Endodermal cell (in vitro differentiated cells): ENCODE data around the gene SIN3B. TPM values are rescaled to one million over a fixed set of nuclear protein-coding genes. Genes with fewer than 3 reads are reported as not detected.

ENCODE experiments used
- DNase-seq: peaks from one replicate; pipeline ENCODE4 v3.0.0-alpha.2; 2017
- H3K27ac ChIP-seq: 2 replicates; pipeline ENCODE4 v1.5.1; 2013; ENCODE audit warnings: mild to moderate bottlenecking, low read depth, low read length, moderate library complexity
- H3K27me3 ChIP-seq: 2 replicates; pipeline ENCODE4 v1.6.1; 2013; ENCODE audit warnings: mild to moderate bottlenecking, low read length, moderate library complexity; ENCODE audit not compliant: insufficient read depth, control insufficient read depth, poor library complexity, severe bottlenecking
- H3K36me3 ChIP-seq: 2 replicates; pipeline ENCODE4 v1.7.0; 2013; ENCODE audit warnings: mild to moderate bottlenecking, low read length, moderate library complexity; ENCODE audit not compliant: control insufficient read depth, insufficient read depth
- H3K4me1 ChIP-seq: one replicate; pipeline ENCODE4 v1.7.0; 2013; ENCODE audit warnings: low read length; ENCODE audit not compliant: control insufficient read depth, insufficient read depth
- H3K4me3 ChIP-seq: 2 replicates; pipeline ENCODE4 v1.5.1; 2013; ENCODE audit warnings: mild to moderate bottlenecking, low read length, moderate library complexity
- H3K9ac ChIP-seq: 2 replicates; pipeline ENCODE4 v1.6.1; 2013; ENCODE audit warnings: mild to moderate bottlenecking, low read length, moderate library complexity; ENCODE audit not compliant: poor library complexity, severe bottlenecking; ENCODE audit errors: extremely low read depth
- H3K9me3 ChIP-seq: 2 replicates; pipeline ENCODE4 v1.6.1; 2013; ENCODE audit warnings: mild to moderate bottlenecking, low read length, moderate library complexity; ENCODE audit not compliant: control insufficient read depth
- H3K27ac Mint-ChIP-seq: 2 replicates; pipeline ENCODE4 v1.8.0; 2020; ENCODE audit warnings: mixed read lengths
- H3K27me3 Mint-ChIP-seq: 2 replicates; pipeline ENCODE4 v1.8.0; 2021; ENCODE audit warnings: mild to moderate bottlenecking, mixed read lengths; ENCODE audit not compliant: insufficient read depth
- H3K36me3 Mint-ChIP-seq: 2 replicates; pipeline ENCODE4 v1.8.0; 2020; ENCODE audit warnings: low read depth, mixed read lengths
- H3K4me1 Mint-ChIP-seq: 2 replicates; pipeline ENCODE4 v1.8.0; 2020; ENCODE audit warnings: mixed read lengths
- H3K4me3 Mint-ChIP-seq: 2 replicates; pipeline ENCODE4 v1.8.0; 2020; ENCODE audit warnings: mild to moderate bottlenecking, moderate library complexity, mixed read lengths
- H3K9me3 Mint-ChIP-seq: 2 replicates; pipeline ENCODE4 v1.8.0; 2020; ENCODE audit warnings: mild to moderate bottlenecking, mixed read lengths
- CTCF ChIP-seq: fragments of 200-600 bp; sonication (generic); conservative IDR thresholded peaks from 2 replicates; pipeline ENCODE4 v1.5.0; 2021; ENCODE audit warnings: antibody characterized with exemption, mild to moderate bottlenecking
- WGBS, 2 experiments: methylation state at CpG; one replicate each; pipeline versions ENCODE4 v1.1.5 to v1.1.7; 2013; ENCODE audit warnings: missing lambda C conversion rate in 2 of 2, mixed read lengths in 1 of 2; ENCODE audit not compliant: insufficient coverage in 1 of 2, insufficient read length in 1 of 2; 5-methylcytosine and 5-hydroxymethylcytosine counted together
- total RNA-seq, 2 donors: library from RNA; stranded (reverse); fragmentation: NEBNext Ultra II Directional in 1 of 2; extraction: Animal tissue kit (Norgen Biotek cat#: 25700) in 1 of 2; gene quantifications; 2 replicates in 1 of 2; 3 replicates in 1 of 2; pipeline ENCODE4 v1.2.1, GENCODE V29; 2021

SIN3B gene
- total RNA-seq, 2 donors from 2014 or later, result 68.0 to 78.4 TPM

GRCh38 chr19:16904599-16904998 is 75.4 kb downstream of the SIN3B start:
- H3K27ac ChIP-seq, result no peak overlapping the region
- no peak overlapping the region for H3K4me3 ChIP-seq
- no peaks in the 10 kb centered on the region for H3K4me1 Mint-ChIP-seq
- peaks cover under 1% of the 10 kb centered on the region for H3K27me3 Mint-ChIP-seq
- H3K36me3 ChIP-seq, result no peaks in the 10 kb centered on the region
- no peak for DNase-seq
- H3K4me3 Mint-ChIP-seq, result no peak overlapping the region
- WGBS, 2 experiments, result 91 to 100% methylated on average over 2 to 5 of the region's 5 CpGs
- no peaks in the 10 kb centered on the region for H3K36me3 Mint-ChIP-seq
- TF ChIP-seq CTCF, result no peak
- no peak overlapping the region for H3K27ac Mint-ChIP-seq
- no peaks in the 10 kb centered on the region for H3K9me3 Mint-ChIP-seq
- H3K27me3 ChIP-seq, result no peaks in the 10 kb centered on the region
- H3K9me3 ChIP-seq, result no peaks in the 10 kb centered on the region
- H3K4me1 ChIP-seq, result no peaks in the 10 kb centered on the region
- no peak overlapping the region for H3K9ac ChIP-seq

GRCh38 chr19:16908759-16909158 is 79.6 kb downstream of the SIN3B start:
- 88% methylated on average over 11 to 12 of the region's 12 CpGs for WGBS, 2 experiments
- Mint-ChIP-seq H3K4me3 (no peak overlapping the region), H3K36me3 (peaks cover 10% of the 10 kb centered on the region), H3K9me3 (peaks cover 31% of the 10 kb centered on the region), H3K27ac (no peak overlapping the region), H3K27me3 (no peaks in the 10 kb centered on the region), H3K4me1 (no peaks in the 10 kb centered on the region)
- no peak for TF ChIP-seq CTCF
- Histone ChIP-seq H3K4me1 (no peaks in the 10 kb centered on the region), H3K27me3 (no peaks in the 10 kb centered on the region), H3K36me3 (no peaks in the 10 kb centered on the region), H3K9me3 (peaks cover 16% of the 10 kb centered on the region), H3K4me3 (no peak overlapping the region), H3K9ac (no peak overlapping the region), H3K27ac (no peak overlapping the region)
- DNase-seq, result no peak

- H3K9ac ChIP-seq, result no peak overlapping the region
- no peak overlapping the region for H3K27ac Mint-ChIP-seq
- H3K36me3 Mint-ChIP-seq, result peaks cover 15% of the 10 kb centered on the region
- no peaks in the 10 kb centered on the region for H3K4me1 ChIP-seq
- no peaks in the 10 kb centered on the region for H3K27me3 ChIP-seq
- peaks cover 16% of the 10 kb centered on the region for H3K9me3 ChIP-seq
- no peaks in the 10 kb centered on the region for H3K27me3 Mint-ChIP-seq
- no peak overlapping the region for H3K4me3 ChIP-seq
- DNase-seq, result no peak
- H3K9me3 Mint-ChIP-seq, result peaks cover 39% of the 10 kb centered on the region
- H3K4me1 Mint-ChIP-seq, result no peaks in the 10 kb centered on the region
- H3K4me3 Mint-ChIP-seq, result no peak overlapping the region
- TF ChIP-seq CTCF, result no peak
- H3K27ac ChIP-seq, result no peak overlapping the region
- no peaks in the 10 kb centered on the region for H3K36me3 ChIP-seq
- WGBS, 2 experiments, result 79 to 92% methylated on average over 2 to 7 of the region's 7 CpGs
These were observed 81.8 kb downstream of the SIN3B start for GRCh38 chr19:16911046-16911445.
